GM23248 (cell line): ENCODE data around the gene KLHL24. TPM values are rescaled to one million over a fixed set of nuclear protein-coding genes. Genes with fewer than 3 reads are reported as not detected.

ENCODE experiments used
- DNase-seq: peaks from one replicate; pipeline ENCODE4 v3.0.0-alpha.2; 2015
- H2AFZ ChIP-seq: fragments of 200-600 bp; sonication (generic); 2 replicates; pipeline ENCODE4 v1.6.1; 2016; ENCODE audit warnings: antibody characterized with exemption
- H3F3A ChIP-seq: fragments of 200-600 bp; sonication (generic); 2 replicates; pipeline ENCODE4 v1.6.1; 2016; ENCODE audit warnings: mild to moderate bottlenecking, antibody characterized with exemption, mixed run types; ENCODE audit not compliant: insufficient read depth
- H3K27ac ChIP-seq: fragments of 200-600 bp; sonication (generic); 2 replicates; pipeline ENCODE4 v1.5.1; 2016; ENCODE audit warnings: mild to moderate bottlenecking
- H3K27me3 ChIP-seq: fragments of 200-600 bp; sonication (generic); replicated peaks from 2 replicates; pipeline ENCODE4 v1.6.1; 2016; ENCODE audit warnings: mild to moderate bottlenecking; ENCODE audit not compliant: insufficient read depth
- H3K36me3 ChIP-seq: fragments of 200-600 bp; sonication (generic); 2 replicates; pipeline ENCODE4 v1.6.1; 2016; ENCODE audit warnings: low read depth, mild to moderate bottlenecking
- H3K4me1 ChIP-seq: fragments of 200-600 bp; sonication (generic); 2 replicates; pipeline ENCODE4 v1.6.1; 2016; ENCODE audit warnings: mild to moderate bottlenecking; ENCODE audit not compliant: insufficient read depth
- H3K4me2 ChIP-seq: fragments of 200-600 bp; sonication (generic); one replicate; pipeline ENCODE4 v1.6.1; 2016; ENCODE audit warnings: mild to moderate bottlenecking; ENCODE audit not compliant: unreplicated experiment
- H3K4me3 ChIP-seq: fragments of 200-600 bp; sonication (generic); 2 replicates; pipeline ENCODE4 v1.5.1; 2016; ENCODE audit warnings: mild to moderate bottlenecking
- H3K79me2 ChIP-seq: fragments of 200-600 bp; sonication (generic); 2 replicates; pipeline ENCODE4 v1.6.1; 2016; ENCODE audit warnings: mild to moderate bottlenecking; ENCODE audit not compliant: insufficient read depth
- H3K9ac ChIP-seq: fragments of 200-600 bp; sonication (generic); 2 replicates; pipeline ENCODE4 v1.6.1; 2016; ENCODE audit warnings: mild to moderate bottlenecking
- H3K9me2 ChIP-seq: fragments of 200-600 bp; sonication (generic); 2 replicates; pipeline ENCODE4 v1.6.1; 2016; ENCODE audit warnings: mixed run types, mild to moderate bottlenecking, moderate library complexity; ENCODE audit not compliant: insufficient read depth
- H3K9me3 ChIP-seq: fragments of 200-600 bp; sonication (generic); one replicate; pipeline ENCODE4 v1.6.1; 2017; ENCODE audit warnings: low read depth
- H4K20me1 ChIP-seq: fragments of 200-600 bp; sonication (generic); 2 replicates; pipeline ENCODE4 v1.6.0; 2016; ENCODE audit not compliant: insufficient read depth
- EZH2 ChIP-seq: fragments of 200-600 bp; sonication (generic); IDR thresholded peaks from 2 replicates; pipeline ENCODE4 v1.6.1; 2018; ENCODE audit warnings: antibody characterized with exemption, mild to moderate bottlenecking; ENCODE audit not compliant: insufficient read depth, poor library complexity, severe bottlenecking
- EZH2phosphoT487 ChIP-seq: fragments of 200-600 bp; sonication (generic); IDR thresholded peaks from 2 replicates; pipeline ENCODE4 v1.6.1; 2018; ENCODE audit warnings: antibody characterized with exemption, moderate library complexity, mild to moderate bottlenecking, low read depth; ENCODE audit not compliant: insufficient read depth
- WGBS, 2 experiments: methylation state at CpG; one replicate each; pipeline ENCODE4 v1.1.6; 2015 to 2017; ENCODE audit warnings: low lambda C conversion rate in 2 of 2, low coverage in 1 of 2; ENCODE audit errors: missing lambda C conversion rate in 2 of 2; 5-methylcytosine and 5-hydroxymethylcytosine counted together
- in situ Hi-C: fragments of 300-500 bp; cut with MboI; formaldehyde crosslinking; loops from 2 replicates; pipeline ENCODE4 v1.15.0; 2020
- polyA plus RNA-seq: library from polyadenylated mRNA; unstranded; fragments of >200 nt; fragmentation: Nextera tagmentation; extraction: Ambion mirVana; gene quantifications from 2 replicates; pipeline ENCODE4 v1.2.1, GENCODE V29; 2016
- total RNA-seq: library from RNA; depleted of rRNA; stranded (reverse); fragments of >200 nt; shearing (Covaris generic); gene quantifications from 2 replicates; pipeline ENCODE4 v1.2.3, GENCODE V29; 2014

Gene KLHL24
- total and polyA plus RNA-seq, 2 experiments from 2014 or later, result 11.7 to 18.3 TPM

DNA sequence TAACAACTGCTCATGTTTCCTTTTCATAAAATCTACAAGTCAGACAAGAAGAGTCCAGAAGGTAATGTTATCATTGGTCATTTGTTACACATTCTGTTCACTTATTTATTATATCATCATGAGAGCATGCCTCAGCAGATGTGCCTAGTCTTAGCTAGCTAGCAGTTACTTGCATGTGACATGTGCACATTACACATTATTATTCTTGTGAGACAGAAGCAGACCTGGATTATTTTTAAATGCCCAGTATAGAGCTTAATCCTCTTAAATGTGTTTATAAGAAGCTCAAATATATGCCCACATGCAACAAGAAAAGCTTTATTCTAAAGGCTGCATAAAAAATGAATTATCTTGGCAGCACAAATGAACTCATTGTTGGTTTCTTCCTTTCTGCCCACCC, 74.8 kb downstream of the KLHL24 start:
- Histone ChIP-seq H3K4me3 (no peak overlapping the region), H3K9ac (no peak overlapping the region), H3K36me3 (peaks cover 1% of the 10 kb centered on the region; the same call in 1 of the 2 replicates), H3F3A (no peaks in the 10 kb centered on the region), H2AFZ (no peak overlapping the region), H3K79me2 (peaks cover 100% of the 10 kb centered on the region), H3K9me2 (no peaks in the 10 kb centered on the region), H3K27ac (no peak overlapping the region), H3K9me3 (no peaks in the 10 kb centered on the region), H3K4me2 (no peak overlapping the region), H4K20me1 (peaks cover 30% of the 10 kb centered on the region; the same call in 1 of the 2 replicates), H3K27me3 (no peaks in the 10 kb centered on the region), H3K4me1 (no peaks in the 10 kb centered on the region)
- in situ Hi-C loops, result no loop called here
- no peak for DNase-seq
- TF ChIP-seq EZH2phosphoT487 (no peak), EZH2 (no peak)

DNA sequence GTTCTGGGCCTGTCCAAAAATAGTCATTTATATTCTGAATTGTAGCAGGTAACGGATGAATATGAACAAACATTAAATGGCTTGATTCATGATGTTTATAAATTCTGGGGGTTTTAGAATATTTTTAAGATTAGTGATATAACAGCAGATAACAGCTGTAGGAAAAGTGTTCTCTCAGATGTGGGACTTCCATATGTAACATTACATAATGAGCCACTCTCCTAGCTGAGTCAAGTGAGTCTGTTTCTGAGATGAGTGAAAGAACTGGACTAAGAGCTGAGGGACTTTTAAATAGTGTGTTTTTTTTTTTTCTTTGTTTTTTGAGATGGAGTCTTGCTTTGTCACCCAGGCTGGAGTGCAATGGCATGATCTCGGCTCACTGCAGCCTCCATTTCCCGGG, 76.1 kb downstream of the KLHL24 start:
- Histone ChIP-seq H3K9ac (no peak overlapping the region), H3K27ac (no peak overlapping the region), H3K4me2 (no peak overlapping the region), H3K79me2 (peaks cover 100% of the 10 kb centered on the region), H3K4me1 (no peaks in the 10 kb centered on the region), H3K4me3 (no peak overlapping the region), H3F3A (no peaks in the 10 kb centered on the region), H3K27me3 (no peaks in the 10 kb centered on the region), H4K20me1 (peaks cover 19% of the 10 kb centered on the region; the same call in 1 of the 2 replicates), H3K9me3 (no peaks in the 10 kb centered on the region), H3K36me3 (peaks cover 13% of the 10 kb centered on the region), H3K9me2 (no peaks in the 10 kb centered on the region), H2AFZ (no peak overlapping the region)
- in situ Hi-C loops, result no loop called here
- no peak for DNase-seq
- TF ChIP-seq EZH2phosphoT487 (no peak), EZH2 (no peak)
- WGBS, 2 experiments, result 99 to 100% methylated on average over 3 of the region's 3 CpGs

DNA sequence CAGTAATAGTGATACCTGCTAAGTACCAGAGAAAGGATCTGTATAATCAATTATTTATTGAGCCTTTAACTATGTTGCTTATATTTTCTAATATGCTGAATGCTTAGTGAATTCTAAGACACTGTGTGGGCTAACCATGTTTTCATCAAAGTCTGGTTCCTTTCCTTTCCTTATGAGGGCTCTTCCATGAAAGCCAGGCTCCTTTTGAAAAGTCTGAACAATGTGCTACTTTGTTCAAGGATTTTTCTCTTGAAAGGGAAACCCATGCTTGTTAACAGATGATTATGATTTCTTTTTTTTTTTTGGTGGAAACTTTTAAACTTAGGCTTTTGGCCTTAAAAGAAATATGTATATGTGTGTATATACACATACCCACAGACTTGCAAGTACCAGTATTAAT, 79.2 kb downstream of the KLHL24 start:
- no peaks in the 10 kb centered on the region for H3K27me3 ChIP-seq
- peaks cover 10% of the 10 kb centered on the region; the same call in 1 of the 2 replicates for H4K20me1 ChIP-seq
- H3K79me2 ChIP-seq, result peaks cover 100% of the 10 kb centered on the region
- no peak overlapping the region for H3K27ac ChIP-seq
- no peaks in the 10 kb centered on the region for H3K4me1 ChIP-seq
- no peak overlapping the region for H2AFZ ChIP-seq
- H3K9ac ChIP-seq, result no peak overlapping the region
- no peak for DNase-seq
- no peak overlapping the region for H3K4me3 ChIP-seq
- H3K4me2 ChIP-seq, result no peak overlapping the region
- TF ChIP-seq EZH2phosphoT487 (no peak), EZH2 (no peak)
- H3K9me3 ChIP-seq, result no peaks in the 10 kb centered on the region
- H3K9me2 ChIP-seq, result no peaks in the 10 kb centered on the region
- H3K36me3 ChIP-seq, result peaks cover 40% of the 10 kb centered on the region
- in situ Hi-C loops, result no loop called here
- H3F3A ChIP-seq, result no peaks in the 10 kb centered on the region

DNA sequence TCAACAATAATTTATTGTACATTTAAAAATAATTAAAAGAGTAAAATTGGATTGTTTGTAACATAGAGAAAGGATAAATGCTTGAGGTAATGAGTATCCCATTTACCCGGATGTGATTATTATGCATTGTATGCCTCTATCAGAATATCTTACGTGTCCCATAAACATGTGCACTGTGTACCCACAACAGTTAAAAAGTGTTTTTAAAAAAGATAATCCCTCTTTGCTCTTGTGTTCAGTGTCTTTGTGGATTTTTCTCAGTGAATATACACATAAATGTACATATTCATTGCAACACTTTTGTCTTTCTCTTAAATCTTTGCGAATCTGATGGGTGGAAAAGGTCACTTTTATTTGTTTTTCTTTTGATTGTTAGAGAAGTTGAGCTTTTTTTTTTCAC, 82.6 kb downstream of the KLHL24 start:
- no peak for TF ChIP-seq EZH2
- no peak for TF ChIP-seq EZH2phosphoT487
- H3K9me2 ChIP-seq, result no peaks in the 10 kb centered on the region
- H3K27me3 ChIP-seq, result no peaks in the 10 kb centered on the region
- H2AFZ ChIP-seq, result no peak overlapping the region
- no peaks in the 10 kb centered on the region; the same call in 1 of the 2 replicates for H4K20me1 ChIP-seq
- in situ Hi-C loops, result no loop called here
- no peak overlapping the region for H3K4me3 ChIP-seq
- no peaks in the 10 kb centered on the region for H3K4me1 ChIP-seq
- DNase-seq, result no peak
- no peaks in the 10 kb centered on the region for H3K9me3 ChIP-seq
- H3K27ac ChIP-seq, result no peak overlapping the region
- peaks cover 80% of the 10 kb centered on the region for H3K79me2 ChIP-seq
- no peak overlapping the region for H3K4me2 ChIP-seq
- no peaks in the 10 kb centered on the region for H3F3A ChIP-seq
- 79 to 86% methylated on average over 3 of the region's 3 CpGs for WGBS, 2 experiments
- no peak overlapping the region for H3K9ac ChIP-seq
- peaks cover 72% of the 10 kb centered on the region for H3K36me3 ChIP-seq

DNA sequence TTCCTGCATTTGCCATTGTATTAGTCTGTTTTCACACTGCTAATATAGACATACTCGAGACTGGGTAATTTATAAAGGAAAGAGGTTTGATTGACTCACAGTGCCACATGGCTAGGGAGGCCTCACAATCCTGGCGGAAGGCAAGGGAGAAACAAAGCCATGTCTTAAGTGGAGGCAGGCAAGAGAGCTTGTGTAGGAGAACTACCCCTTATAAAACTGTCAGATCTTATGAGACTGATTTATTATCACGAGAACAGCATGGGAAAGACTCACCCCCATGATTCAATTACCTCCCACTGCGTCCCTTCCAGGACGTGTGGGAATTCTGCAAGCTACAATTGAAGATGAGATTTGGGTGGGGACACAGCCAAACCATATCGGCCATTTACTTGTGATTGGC, 90.0 kb downstream of the KLHL24 start:
- Histone ChIP-seq H3K9ac (no peak overlapping the region), H3K4me2 (no peak overlapping the region), H3K4me3 (no peak overlapping the region), H3K9me3 (no peaks in the 10 kb centered on the region), H3K79me2 (peaks cover 39% of the 10 kb centered on the region), H3F3A (no peaks in the 10 kb centered on the region), H3K4me1 (no peaks in the 10 kb centered on the region), H3K36me3 (peaks cover 87% of the 10 kb centered on the region), H4K20me1 (no peaks in the 10 kb centered on the region), H3K9me2 (no peaks in the 10 kb centered on the region), H3K27ac (no peak overlapping the region), H2AFZ (no peak overlapping the region), H3K27me3 (no peaks in the 10 kb centered on the region)
- TF ChIP-seq EZH2phosphoT487 (no peak), EZH2 (no peak)
- in situ Hi-C loops, result no loop called here
- DNase-seq, result no peak
- 80 to 83% methylated on average over 6 of the region's 6 CpGs for WGBS, 2 experiments
